HG03460 (cell line): ENCODE results near the gene CD209.
"Not testable (repeated sequence)": the region's sequence is repeated elsewhere in the genome, so short reads cannot be mapped to it uniquely, and the experiment has no call there.

Experiments
- ATAC-seq: cut with Tn5 transposase; IDR thresholded peaks from one replicate; pipeline ENCODE4 v1.9.1; 2021; ENCODE audit not compliant: unreplicated experiment

CD209 gene, protein sequence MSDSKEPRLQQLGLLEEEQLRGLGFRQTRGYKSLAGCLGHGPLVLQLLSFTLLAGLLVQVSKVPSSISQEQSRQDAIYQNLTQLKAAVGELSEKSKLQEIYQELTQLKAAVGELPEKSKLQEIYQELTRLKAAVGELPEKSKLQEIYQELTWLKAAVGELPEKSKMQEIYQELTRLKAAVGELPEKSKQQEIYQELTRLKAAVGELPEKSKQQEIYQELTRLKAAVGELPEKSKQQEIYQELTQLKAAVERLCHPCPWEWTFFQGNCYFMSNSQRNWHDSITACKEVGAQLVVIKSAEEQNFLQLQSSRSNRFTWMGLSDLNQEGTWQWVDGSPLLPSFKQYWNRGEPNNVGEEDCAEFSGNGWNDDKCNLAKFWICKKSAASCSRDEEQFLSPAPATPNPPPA

DNA sequence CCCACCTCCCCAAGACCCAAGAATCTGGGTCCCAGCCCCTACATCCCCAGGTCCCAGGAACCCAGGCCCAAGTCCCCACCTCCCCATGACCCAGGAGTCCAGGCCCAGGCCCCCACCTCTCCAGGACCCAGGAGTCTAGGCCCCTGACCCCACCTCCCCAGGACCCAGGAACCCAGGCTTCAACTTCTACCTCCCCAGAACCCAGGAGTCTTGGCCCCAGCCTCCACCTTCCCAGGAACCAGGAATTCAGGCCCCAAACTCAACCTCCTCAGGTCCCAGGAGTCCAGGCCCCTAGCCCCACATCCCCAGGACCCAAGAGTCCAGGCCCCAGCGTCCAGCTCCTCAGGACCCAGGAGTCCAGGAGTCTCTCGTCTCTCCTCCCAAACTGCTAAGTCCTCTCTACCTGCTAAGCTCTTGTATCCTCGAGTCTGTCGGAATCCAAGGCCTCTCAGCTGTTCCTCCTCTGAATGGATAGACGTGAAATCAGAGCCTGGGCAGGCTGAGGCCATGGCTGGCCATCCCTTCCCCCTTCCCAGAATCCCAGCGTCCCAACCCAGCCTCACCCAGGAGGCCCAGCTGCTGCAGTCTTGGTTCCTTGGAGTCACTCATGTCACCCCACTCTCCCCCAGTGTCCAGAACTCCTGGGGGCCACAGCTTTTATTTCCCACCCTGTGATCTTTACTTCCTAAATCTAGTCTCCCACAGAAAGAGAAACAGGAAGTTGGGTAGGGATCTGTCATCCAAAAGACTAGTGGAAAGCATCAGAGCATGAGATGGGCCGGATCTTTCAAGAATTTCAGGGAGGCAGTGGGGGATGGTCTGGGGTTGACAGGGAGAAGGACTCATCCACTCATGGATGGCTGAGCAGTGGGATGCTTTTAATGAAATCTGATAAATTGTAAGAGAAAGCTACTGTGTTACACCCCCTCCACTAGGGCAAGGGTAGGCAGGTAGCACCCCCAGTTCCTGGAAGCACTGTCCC, at the start of gene CD209:
Gene CD209, minus strand, starts transcription at position 632 of the 982 bp plus-strand sequence. Its CDS starts 23 bp downstream, at position 609.
- no peak for ATAC-seq

DNA sequence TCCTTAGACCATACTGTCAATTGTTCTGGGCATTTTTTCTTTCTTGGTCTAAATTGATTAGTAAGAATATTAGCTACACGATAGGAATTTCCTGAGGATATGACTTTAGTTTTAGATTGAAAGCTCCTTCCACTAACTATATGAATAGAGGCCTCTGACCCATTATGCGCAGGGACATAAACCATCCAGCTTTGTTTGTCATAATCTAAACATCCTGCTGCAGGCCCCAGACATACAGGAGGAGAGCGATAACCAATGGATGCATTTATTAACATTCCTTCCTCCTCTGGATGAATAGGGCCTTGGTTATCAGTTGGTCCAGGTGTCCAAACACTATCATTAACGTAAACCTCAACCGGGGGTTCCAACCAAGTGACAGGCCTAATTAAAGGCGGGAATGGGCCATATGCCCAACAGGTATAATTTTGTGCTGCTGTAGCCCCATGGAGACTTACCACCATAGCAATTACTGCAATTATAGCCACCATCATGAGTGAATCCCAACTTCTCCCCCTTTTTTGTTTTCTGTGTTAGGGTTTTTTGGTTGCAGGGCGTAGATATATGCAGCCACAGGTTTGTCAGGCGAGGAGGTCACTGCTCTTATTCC, 48.3 kb upstream of the CD209 start:
- no peak for ATAC-seq

DNA sequence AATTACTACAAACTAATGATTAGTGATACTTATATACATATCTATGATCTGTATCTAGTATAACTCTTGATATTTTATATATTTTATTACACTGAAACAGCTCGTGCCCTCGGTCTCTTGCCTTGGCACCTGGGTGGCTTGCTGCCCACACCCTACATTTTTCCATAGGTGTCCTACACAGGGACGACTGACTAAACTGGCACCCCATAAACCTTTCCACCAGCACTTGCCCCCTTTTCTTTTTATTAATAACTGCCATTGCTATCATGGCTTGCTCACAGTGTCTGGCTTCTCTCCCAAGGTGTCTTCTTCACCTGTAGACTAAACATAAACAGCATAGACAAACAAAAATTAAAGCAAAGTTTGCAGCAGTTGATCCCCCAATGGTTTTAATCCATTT, 46.2 kb upstream of the CD209 start:
- ATAC-seq, result no peak

DNA sequence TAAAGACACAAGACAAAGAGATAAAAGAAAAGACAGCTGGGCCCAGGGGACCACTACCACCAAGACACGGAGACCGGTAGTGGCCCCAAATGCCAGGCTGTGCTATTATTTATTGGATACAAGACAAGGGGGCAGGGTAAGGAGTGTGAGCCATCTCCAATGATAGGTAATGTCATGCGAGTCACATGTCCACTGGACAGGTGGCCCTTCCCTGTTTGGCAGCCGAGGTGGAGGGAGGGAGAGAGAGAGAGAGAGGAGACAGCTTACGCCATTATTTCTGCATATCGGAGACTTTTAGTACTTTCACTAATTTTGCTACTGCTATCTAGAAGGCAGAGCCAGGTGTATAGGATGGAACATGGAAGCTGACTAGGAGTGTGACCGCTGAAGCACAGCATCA, 45.4 kb upstream of the CD209 start:
- not testable (repeated sequence) for ATAC-seq

DNA sequence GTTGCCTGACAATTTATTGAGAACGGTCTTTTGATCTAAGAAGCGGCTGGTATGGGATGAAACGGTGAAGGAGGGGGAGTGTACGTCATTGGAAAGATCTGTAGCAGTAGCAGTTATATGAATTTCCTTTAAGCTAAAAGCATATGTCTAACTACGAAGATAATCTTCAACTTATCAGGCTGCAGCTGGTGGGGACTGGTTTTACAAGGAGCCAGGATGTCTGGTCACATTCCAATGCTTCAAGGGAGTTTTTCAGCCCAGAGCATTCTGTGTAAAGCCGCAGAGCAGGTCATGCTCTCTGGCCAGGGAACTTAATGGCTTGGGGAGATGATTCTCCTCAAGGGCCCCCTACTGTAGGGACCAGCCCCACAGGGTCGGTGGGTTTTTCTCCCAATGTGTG, 44.9 kb upstream of the CD209 start:
- ATAC-seq, result no peak

DNA sequence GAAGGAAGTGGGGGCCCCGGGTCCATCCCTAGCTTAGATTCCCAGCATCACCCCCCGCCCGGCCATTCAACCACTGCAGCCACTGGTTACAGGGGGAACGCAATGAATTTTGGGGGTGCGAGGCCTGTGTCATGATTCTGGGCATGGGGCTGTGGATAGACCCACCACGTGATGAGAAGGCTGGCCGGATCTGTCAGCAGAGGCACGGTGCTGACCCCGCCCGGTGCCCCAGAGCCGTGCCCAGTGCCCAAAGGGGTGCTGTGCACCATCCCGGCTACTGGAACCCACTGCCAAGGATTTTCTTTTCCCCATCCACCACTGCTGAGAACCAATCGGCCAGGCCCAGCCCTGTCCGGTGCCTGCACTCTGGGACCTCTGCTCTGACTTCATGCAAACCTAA, 43.1 kb upstream of the CD209 start:
- no peak for ATAC-seq

DNA sequence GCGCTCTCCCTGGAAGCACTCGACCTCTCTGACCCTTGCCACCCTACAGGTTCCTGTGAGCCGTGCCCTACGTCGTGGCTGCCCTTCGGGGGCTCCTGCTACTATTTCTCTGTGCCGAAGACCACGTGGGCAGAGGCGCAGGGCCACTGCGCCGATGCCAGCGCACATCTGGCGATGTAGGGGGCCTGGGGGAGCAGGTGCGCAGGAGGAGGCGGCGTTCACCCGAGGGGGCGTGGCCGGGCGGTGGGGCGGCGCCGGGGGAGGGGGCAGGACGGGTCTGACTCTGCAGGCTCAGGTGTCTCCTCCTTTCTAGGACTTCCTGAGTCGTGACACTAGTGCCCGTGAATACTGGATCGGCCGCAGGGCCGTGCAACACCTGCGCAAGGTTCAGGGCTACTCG, 42.1 kb upstream of the CD209 start:
- ATAC-seq, result no peak

DNA sequence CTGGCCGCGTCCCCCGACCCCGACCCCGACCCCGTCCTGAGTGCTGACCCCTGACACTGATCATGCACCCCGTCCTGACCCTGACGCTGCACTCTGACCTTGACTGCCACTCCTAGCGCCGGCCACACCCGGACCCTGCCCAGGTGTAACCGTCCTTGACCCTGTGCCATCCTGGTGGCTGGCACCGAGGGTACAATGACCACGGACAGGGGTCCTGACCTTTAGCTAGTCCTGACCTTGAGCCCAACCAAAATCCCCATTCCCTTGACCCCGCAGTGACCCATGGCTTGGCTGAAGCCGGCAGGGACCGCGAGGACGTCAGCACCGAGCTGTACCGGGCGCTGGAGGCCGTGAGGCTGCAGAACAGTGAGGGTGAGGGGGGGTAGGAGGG, 41.6 kb upstream of the CD209 start:
- ATAC-seq, result no peak

DNA sequence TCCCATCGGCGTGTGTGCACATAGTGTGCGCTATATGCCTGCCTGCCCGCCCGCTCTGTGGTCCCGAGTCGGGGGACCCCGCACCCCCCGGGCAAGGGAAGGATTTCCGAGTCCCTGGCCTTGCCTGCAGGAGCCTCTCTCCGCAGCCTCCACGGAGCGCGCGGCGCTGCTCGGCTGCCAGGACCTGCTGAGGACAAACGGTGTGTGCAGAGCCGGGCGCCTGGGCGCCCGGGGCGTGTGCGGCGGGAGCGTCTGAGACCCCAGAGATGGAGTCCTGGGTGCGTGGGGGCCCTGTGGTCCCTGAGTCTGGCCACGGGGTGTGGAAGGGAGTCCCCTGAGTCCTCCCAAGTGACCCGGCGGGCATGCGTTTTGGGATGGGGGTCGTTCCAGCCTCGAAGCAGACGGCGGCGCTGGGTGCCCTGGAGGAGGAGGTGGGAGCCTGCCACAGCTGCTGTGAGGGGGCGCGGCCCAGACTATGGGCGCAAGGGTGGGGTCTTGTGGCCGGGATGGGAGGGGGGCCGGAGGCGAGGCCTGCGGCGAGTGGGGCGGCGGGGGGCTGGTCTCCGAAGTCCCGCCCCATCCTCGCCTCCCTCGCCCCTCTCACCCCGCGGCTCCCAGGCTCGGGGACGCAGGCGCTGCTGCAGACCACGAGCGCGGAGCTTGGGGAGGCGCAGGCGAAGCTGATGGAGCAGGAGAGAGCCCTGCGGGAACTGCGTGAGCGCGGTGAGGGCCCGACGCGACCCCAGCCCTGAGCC, 41.0 kb upstream of the CD209 start:
- no peak for ATAC-seq

DNA sequence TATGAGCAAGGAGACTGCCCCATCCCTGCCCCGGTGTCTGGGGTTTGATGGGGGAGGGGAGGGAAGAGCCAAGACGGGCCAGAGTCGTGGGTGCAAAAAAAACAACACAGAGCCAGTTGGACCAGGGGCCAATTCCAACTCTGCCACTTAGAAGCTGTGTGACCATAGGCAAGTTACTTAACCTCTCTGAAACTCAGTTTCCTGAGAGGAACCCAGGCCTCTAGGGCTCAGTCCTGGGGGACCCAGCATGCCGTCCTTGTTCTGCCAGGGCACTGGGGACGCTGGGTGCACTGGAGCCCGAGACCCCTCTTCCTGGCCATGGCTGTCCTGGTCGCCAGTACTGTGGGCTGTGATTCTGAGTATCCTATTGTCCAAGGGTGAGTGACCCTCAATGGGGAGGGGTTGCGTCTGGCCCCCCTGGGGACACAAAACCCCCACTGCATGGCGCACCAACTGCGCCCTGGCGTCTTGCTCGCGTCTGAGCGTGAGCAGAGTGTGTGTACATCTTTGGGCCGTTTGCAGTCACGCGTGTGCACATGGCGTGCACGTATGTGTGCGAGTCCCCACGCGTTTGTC, 40.4 kb upstream of the CD209 start:
- no peak for ATAC-seq

DNA sequence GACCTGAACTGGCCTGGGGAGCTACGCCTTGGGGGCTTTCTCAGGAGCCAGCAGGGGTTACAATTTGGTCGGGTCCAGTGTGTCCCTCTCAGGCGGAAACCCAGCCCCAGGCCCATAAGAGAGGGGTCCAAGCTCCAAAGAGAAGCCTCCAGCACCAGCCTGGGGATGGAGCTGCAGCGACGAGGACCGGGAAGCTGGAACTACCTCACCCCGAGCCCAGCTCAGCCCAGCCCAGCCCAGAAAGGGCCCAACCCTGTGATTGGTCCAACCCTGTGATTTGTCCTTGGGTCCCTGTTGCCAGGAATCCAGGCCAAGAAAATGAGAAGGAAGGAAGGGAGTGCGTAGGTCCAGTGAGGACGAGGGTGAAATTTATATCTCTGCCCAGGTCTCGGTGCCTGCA, 39.8 kb upstream of the CD209 start:
- ATAC-seq, result no peak

DNA sequence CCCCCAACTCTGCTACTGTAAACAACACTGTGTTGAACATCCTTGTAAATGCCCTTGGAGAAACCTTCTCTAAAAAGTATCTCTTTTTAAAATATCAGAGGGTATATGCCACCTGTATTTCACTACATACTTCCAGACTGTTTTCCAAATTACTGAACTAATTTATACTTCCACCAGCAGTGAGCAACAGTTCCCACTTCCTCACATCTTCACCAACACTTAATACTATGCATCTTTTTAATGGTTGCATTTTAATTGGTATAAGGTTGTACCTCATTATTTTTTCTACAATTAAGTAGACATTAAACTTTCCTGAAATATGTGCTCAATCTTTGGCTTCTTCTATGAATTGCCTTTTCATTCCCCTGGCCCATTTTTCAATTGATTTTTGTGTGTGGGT, 37.5 kb upstream of the CD209 start:
- ATAC-seq, result no peak

DNA sequence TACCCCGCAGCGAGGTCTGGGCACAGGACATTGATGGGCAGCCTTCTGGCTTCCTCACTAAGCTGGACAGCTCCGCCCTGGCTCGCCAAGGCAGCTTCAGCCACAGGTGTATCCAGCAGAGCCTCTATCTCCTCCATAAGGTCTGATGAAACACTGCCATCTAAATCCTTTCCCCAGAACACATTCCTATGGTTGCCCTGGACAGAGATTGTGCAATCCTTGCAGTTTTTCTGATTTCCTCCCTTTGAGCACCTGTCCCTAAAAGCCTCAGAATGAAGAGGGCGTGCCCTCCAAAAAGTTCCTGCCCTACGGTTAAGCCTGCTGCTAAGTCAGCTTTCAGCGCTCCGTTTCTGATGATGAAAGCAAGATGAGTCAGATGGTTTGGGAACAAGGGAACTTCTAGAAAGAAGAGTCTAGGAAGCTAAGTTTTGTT, 36.7 kb upstream of the CD209 start:
- ATAC-seq, result no peak

DNA sequence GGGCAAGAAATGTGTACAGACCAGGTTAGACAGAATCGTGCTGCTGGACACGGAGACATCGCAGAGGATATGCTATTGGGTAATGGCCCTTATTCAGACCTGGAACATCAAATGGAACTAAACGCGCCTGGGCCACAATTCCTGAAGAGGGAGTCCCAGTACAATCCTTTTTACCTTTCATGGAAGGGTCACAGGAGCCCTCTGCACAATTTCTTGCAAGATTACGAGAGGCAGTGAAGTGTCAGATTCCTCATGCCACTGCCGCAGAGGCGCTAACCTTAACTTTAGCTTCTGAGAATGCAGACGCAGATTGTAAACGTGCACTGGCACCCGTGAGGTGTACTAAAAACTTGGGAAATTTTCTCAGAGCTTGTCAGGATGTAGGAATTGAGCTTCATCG, 33.8 kb upstream of the CD209 start:
- no peak for ATAC-seq

DNA sequence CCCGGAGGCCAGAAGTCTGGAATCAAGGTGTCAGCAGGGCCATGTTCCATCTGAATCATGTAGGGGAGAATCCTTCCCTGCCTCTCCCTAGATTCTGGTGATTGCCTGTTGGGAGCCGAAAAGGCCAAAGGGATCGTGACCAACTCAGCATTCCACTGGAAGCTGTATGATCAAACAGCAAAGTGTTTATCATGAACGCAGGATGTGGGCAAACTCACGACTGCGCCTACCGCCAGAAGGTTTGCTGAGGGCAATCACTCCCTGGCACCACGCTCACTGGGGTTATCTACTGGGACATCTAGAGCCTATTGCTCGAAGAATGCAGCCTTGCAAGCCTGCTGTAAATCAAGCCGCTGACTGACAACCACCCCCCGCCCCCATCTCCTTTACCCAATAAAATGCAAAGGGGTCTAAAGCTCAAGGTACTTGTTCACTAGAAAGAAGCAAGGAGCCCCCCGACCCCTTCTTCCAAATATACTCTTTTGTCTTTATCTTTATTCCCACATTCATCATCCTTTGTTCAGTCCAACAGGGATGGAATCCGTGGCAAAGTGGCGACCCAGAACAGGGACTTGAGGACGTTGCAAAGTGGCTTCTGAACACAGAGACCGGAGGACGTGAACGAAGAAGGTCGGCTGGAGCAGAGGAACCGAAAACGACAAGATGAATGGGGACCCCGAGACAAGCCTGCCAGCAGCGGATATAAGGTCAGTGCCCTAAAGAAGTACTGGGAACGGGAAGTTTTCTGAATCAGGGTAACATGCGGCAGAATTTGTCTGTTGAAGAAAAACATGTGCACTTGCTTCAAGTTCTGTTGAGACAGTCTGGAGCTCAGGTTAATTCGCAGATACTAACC, 32.5 kb upstream of the CD209 start:
- ATAC-seq, result no peak

DNA sequence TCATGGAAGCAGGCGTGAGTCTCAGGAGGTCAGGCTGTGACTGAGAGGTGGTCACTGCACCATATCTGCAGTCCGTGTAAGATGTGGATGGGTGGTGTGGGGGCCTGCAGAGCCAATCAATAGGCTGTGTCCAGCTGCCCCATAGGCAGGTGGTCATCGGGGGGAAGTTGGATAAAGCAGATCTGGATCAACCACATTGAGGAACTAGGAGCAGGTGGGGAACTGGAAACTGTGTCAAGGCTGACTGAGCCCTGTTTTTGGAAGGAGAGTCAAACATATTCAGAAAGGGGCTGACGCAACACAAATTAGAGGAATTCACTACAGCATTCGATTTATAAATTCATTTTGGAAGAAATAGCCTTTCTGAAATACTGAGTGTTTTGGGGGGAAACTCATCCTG, 30.7 kb upstream of the CD209 start:
- no peak for ATAC-seq

DNA sequence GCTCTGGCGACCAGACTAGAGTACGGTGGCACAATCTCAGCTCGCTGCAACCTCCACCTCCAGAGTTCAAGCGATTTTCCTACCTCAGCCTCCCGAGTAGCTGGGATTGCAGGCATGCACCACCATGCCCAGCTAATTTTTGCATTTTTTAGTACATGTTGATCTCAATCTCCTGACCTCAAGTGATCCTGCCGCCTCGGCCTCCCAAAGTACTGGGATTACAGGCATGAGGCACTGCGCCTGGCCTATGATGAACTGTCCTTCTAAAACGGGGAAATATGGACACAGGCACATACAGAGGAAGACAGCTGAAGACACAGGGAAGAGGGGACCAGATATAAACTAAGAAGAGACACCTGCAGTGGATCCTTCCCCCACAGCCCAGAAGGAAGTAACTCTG, 28.4 kb upstream of the CD209 start:
- no peak for ATAC-seq

DNA sequence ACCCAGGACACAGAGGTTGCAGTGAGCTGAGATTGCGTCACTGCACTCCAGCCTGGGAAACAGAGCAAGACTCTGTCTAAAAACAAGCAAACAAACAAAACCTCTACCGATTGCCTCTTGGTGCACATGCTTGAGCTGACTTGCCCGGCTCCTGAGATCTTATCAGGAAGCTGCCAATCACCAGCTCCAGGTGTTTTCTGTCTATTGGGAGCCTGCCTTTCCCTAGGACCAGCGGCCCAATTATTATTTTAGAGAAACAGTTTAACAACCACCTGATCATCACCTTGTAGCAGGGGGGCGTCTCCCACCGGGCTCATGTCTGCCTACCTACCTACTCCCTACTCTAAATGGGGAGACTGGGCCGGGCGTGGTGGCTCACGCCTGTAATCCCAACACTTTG, 26.5 kb upstream of the CD209 start:
- no peak for ATAC-seq

DNA sequence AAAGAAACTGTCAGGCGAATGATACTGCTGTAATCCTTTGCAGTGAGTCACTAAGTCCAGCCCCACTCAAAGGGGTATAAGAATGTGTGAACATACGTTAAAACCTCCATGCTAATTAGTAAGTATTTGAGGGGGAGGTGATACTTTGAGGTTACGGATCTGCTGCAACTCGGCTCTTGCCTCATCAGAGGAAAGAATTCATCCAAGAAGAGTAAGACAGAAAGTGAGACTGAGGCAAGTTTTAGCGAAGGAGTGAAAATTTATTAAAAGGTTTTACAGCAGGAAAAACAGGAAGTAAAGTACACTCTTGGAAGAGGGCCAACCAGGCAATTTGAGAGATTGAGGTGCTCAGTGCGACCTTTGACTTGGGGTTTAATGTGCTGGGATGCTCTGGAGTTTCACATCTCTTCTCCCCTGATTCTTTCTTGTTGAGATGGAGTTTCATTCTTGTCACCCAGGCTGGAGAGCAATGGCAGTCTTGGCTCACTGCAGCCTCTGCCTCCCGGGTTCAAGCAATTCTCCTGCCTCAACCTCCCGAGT, 25.5 kb upstream of the CD209 start:
- no peak for ATAC-seq
